K562 (cell line): ENCODE data around the gene CLHC1. TPM values are rescaled to one million over a fixed set of nuclear protein-coding genes. Genes with fewer than 3 reads are reported as not detected.
A peak's percentile ranks its signal among the peaks of the same experiment; 100 is the strongest.

Experiments
- AFF4 ChIP-seq: sonication (generic); formaldehyde crosslinking; IDR thresholded peaks from 2 replicates; pipeline ENCODE4 v1.8.0; 2023; ENCODE audit warnings: mild to moderate bottlenecking, missing genetic modification reagents
- ARID1B ChIP-seq: fragments of 450-650 bp; IDR thresholded peaks from 2 replicates; pipeline ENCODE4 v1.6.1; 2016; ENCODE audit warnings: antibody characterized with exemption, mild to moderate bottlenecking, inconsistent platforms
- DIDO1 ChIP-seq: fragments of 450-650 bp; IDR thresholded peaks from 2 replicates; pipeline ENCODE4 v1.6.1; 2016; ENCODE audit warnings: low read depth, missing biosample characterization, missing genetic modification characterization
- HOXB6 ChIP-seq: fragments of 250-450 bp; sonication (Bioruptor Pico); IDR thresholded peaks from 2 replicates; pipeline ENCODE4 v1.5.1; 2022; ENCODE audit warnings: mild to moderate bottlenecking, borderline replicate concordance
- ILF3 ChIP-seq: fragments of 450-650 bp; IDR thresholded peaks from 2 replicates; pipeline ENCODE4 v1.6.1; 2018; ENCODE audit warnings: antibody characterized with exemption, mild to moderate bottlenecking, moderate library complexity, borderline replicate concordance
- JUN ChIP-seq, 2 experiments: sonication (generic) in 1 of 2; formaldehyde crosslinking in 1 of 2; IDR thresholded peaks; 2 replicates each; pipeline versions ENCODE4 v1.6.1 to v1.8.0; 2012 to 2022; ENCODE audit warnings: borderline replicate concordance in 2 of 2, mild to moderate bottlenecking in 2 of 2, improper control_type of control experiment in 1 of 2, low read depth in 1 of 2, low read length in 1 of 2, missing genetic modification reagents in 1 of 2
- NBN ChIP-seq: fragments of 450-650 bp; IDR thresholded peaks from 2 replicates; pipeline ENCODE4 v1.6.1; 2016; ENCODE audit warnings: low read depth, mild to moderate bottlenecking
- NFE2 ChIP-seq: IDR thresholded peaks from 2 replicates; pipeline ENCODE4 v1.6.1; 2014; ENCODE audit warnings: antibody characterized with exemption, low read depth
- PRPF4 ChIP-seq: fragments of 200-400 bp; formaldehyde crosslinking; IDR thresholded peaks from one replicate; pipeline ENCODE4 v1.6.1; 2017; ENCODE audit warnings: low read length, low read depth, mild to moderate bottlenecking; ENCODE audit not compliant: insufficient read depth, poor library complexity, severe bottlenecking
- SPI1 ChIP-seq: IDR thresholded peaks from 2 replicates; pipeline ENCODE4 v1.6.1; 2011; ENCODE audit warnings: low read depth, low read length, control low read depth, borderline replicate concordance
- STAT6 ChIP-seq: sonication (generic); formaldehyde crosslinking; IDR thresholded peaks from 2 replicates; pipeline ENCODE4 v1.8.1; 2023; ENCODE audit warnings: mild to moderate bottlenecking, missing genetic modification reagents
- TAF1 ChIP-seq: IDR thresholded peaks from 2 replicates; pipeline ENCODE4 v1.6.1; 2011; ENCODE audit warnings: mild to moderate bottlenecking, low read length, moderate library complexity; ENCODE audit not compliant: insufficient read depth, control insufficient read depth, severe bottlenecking; ENCODE audit errors: extremely low read depth
- ZBTB1 ChIP-seq: sonication (generic); formaldehyde crosslinking; IDR thresholded peaks from 2 replicates; pipeline ENCODE4 v1.8.1; 2023; ENCODE audit warnings: missing genetic modification reagents, low read depth, mild to moderate bottlenecking, borderline replicate concordance
- ZNF175 ChIP-seq: fragments of 200-800 bp; sonication (Bioruptor generic); IDR thresholded peaks from 2 replicates; pipeline ENCODE4 v1.6.1; 2016; ENCODE audit warnings: low read depth, mild to moderate bottlenecking, missing genetic modification characterization, missing compliant biosample characterization
- ZNF354B ChIP-seq: fragments of 250-450 bp; sonication (Bioruptor Pico); IDR thresholded peaks from 2 replicates; pipeline ENCODE4 v1.4.0; 2020
- polyA plus RNA-seq, 8 experiments: library from polyadenylated mRNA; depleted of rRNA in 4 of 8; stranded (reverse) in 5 of 8; unstranded in 3 of 8; fragments of >200 nt; fragmentation: Nextera tagmentation in 2 of 8; fragmentation: Illumina TruSeq in 1 of 8; extraction: Ambion mirVana in 2 of 8; extraction: Trizol in 1 of 8; gene quantifications; 2 replicates each; pipeline versions ENCODE4 v1.2.1 to v1.2.3, GENCODE V29; 2011 to 2014; ENCODE audit warnings: inconsistent platforms in 1 of 8, missing spikeins in 1 of 8
- total RNA-seq, 7 experiments: library from RNA; depleted of rRNA in 6 of 7; stranded (reverse); fragments of >200 nt in 6 of 7; fragmentation: Illumina TruSeq in 2 of 7; extraction: Trizol in 2 of 7; gene quantifications; 2 replicates each; pipeline versions ENCODE4 v1.2.1 to v1.2.3, GENCODE V29; 2011 to 2021; ENCODE audit warnings: low replicate concordance in 1 of 7
- TF ChIP-seq, protein P1 (sequence below): fragments of 250-450 bp; sonication (Bioruptor Pico); IDR thresholded peaks from 2 replicates; pipeline ENCODE4 v1.4.0; 2020; ENCODE audit warnings: mild to moderate bottlenecking, moderate library complexity

The CLHC1 gene
- total and polyA plus RNA-seq, 9 of the 15 experiments (the other 6 are each of a cell fraction or from before 2014, with no cell fraction given) = 3.7 to 14.3 (median 8.6) TPM

- TF ChIP-seq ZBTB1 (no peak), AFF4 (CRISPR knock-in tag) (no peak), PRPF4 (no peak), ZNF354B (CRISPR knock-in tag) (no peak), SPI1 (peak; percentile 55; the same call in 1 of the 2 replicates), ZNF175 (CRISPR knock-in tag) (0 out of 2 replicates have a peak, but pooled peaks have one; percentile 15), STAT6 (CRISPR knock-in tag) (peak; percentile 84; the same call in 1 of the 2 replicates), ARID1B (peak; percentile 16; the same call in 1 of the 2 replicates), HOXB6 (CRISPR knock-in tag) (no peak), ILF3 (no peak), DIDO1 (tag) (peak; percentile 66; the same call in 1 of the 2 replicates), JUN (IDR thresholded peaks at IDR 0.05; ENCODE audit: borderline replicate concordance, low read depth, low read length) (peak; percentile 12; the same call in 1 of the 2 replicates), JUN (CRISPR knock-in tag; IDR thresholded peaks at IDR 0.05; ENCODE audit: borderline replicate concordance) (no peak), NBN (peak; percentile 26; the same call in 1 of the 2 replicates), TAF1 (peak; percentile 96), NFE2 (peak; percentile 87)
- TF ChIP-seq, protein P1, sequence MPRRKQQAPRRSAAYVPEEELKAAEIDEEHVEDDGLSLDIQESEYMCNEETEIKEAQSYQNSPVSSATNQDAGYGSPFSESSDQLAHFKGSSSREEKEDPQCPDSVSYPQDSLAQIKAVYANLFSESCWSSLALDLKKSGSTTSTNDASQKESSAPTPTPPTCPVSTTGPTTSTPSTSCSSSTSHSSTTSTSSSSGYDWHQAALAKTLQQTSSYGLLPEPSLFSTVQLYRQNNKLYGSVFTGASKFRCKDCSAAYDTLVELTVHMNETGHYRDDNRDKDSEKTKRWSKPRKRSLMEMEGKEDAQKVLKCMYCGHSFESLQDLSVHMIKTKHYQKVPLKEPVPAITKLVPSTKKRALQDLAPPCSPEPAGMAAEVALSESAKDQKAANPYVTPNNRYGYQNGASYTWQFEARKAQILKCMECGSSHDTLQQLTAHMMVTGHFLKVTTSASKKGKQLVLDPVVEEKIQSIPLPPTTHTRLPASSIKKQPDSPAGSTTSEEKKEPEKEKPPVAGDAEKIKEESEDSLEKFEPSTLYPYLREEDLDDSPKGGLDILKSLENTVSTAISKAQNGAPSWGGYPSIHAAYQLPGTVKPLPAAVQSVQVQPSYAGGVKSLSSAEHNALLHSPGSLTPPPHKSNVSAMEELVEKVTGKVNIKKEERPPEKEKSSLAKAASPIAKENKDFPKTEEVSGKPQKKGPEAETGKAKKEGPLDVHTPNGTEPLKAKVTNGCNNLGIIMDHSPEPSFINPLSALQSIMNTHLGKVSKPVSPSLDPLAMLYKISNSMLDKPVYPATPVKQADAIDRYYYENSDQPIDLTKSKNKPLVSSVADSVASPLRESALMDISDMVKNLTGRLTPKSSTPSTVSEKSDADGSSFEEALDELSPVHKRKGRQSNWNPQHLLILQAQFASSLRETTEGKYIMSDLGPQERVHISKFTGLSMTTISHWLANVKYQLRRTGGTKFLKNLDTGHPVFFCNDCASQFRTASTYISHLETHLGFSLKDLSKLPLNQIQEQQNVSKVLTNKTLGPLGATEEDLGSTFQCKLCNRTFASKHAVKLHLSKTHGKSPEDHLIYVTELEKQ (CRISPR knock-in tag) = no peak
Measured at GRCh38 chr2:55232084-55232862, at the start of gene CLHC1, which contains the start of gene RPS27A (continued).
